Progenitor cell of endocrine pancreas (in vitro differentiated cells): ENCODE measurements around the gene GFER. TPM values are rescaled to one million over a fixed set of nuclear protein-coding genes. Genes with fewer than 3 reads are reported as not detected.
A peak's percentile ranks its signal among the peaks of the same experiment; 100 is the strongest.

Experiments used
- DNase-seq: peaks from one replicate; pipeline ENCODE4 v3.0.0; 2021; ENCODE audit warnings: low spot score; ENCODE audit not compliant: unreplicated experiment
- H3K27ac Mint-ChIP-seq: 2 replicates; pipeline ENCODE4 v1.8.0; 2021; ENCODE audit warnings: mild to moderate bottlenecking, moderate library complexity, mixed read lengths
- H3K27me3 Mint-ChIP-seq: 2 replicates; pipeline ENCODE4 v1.8.0; 2021; ENCODE audit warnings: mixed read lengths
- H3K36me3 Mint-ChIP-seq: 2 replicates; pipeline ENCODE4 v1.8.0; 2022; ENCODE audit warnings: mixed read lengths; ENCODE audit not compliant: insufficient read depth
- H3K4me1 Mint-ChIP-seq: 2 replicates; pipeline ENCODE4 v1.8.0; 2021; ENCODE audit warnings: low read depth, mixed read lengths
- H3K4me3 Mint-ChIP-seq: 2 replicates; pipeline ENCODE4 v1.8.0; 2021; ENCODE audit warnings: low read depth, mild to moderate bottlenecking, moderate library complexity, mixed read lengths
- H3K9me3 Mint-ChIP-seq: 2 replicates; pipeline ENCODE4 v1.8.0; 2021; ENCODE audit warnings: low read depth, mixed read lengths
- total RNA-seq: library from RNA; stranded (reverse); gene quantifications from 2 replicates; pipeline ENCODE4 v1.2.1, GENCODE V29; 2021
- TF ChIP-seq, protein P1 (sequence below): fragments of 200-600 bp; sonication (generic); IDR thresholded peaks from one replicate; pipeline ENCODE4 v1.5.0; 2021; ENCODE audit warnings: antibody characterized with exemption, mild to moderate bottlenecking; ENCODE audit not compliant: unreplicated experiment

The GFER gene
- total RNA-seq, 1 donor from 2014 or later = 32.9 TPM

DNA sequence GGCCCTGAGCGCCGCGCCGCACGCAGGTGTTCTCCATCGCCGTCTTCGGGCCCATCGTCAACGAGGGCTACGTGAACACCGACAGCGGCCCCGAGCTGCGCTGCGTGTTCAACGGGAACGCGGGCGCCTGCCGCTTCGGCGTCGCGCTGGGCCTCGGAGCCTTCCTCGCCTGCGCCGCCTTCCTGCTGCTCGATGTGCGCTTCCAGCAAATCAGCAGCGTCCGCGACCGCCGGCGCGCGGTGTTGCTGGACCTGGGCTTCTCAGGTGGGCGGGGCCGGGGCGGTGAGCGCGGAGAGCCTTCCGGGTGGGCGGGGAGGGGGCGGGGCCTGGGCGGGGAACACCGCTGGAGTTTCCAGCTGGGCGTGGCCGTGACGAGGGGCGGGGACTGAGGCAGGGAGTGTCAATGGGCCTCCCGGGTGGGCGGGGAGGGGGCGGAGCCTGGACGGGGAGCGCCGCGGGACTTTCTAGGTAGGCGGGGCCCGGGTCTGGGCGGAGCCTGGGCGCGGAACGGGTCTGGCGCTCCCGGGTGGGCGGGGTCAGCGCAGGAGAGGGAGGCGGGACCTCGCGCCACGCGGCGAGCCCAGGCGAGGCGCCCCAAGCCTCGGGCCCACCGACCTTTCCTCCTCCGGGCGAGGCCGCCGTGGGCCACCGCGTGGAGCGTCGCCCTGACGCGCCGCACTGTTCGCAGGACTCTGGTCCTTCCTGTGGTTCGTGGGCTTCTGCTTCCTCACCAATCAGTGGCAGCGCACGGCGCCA, 8.1 kb downstream of the GFER start:
- H3K4me3 Mint-ChIP-seq = no peak overlapping the region
- TF ChIP-seq, protein P1, sequence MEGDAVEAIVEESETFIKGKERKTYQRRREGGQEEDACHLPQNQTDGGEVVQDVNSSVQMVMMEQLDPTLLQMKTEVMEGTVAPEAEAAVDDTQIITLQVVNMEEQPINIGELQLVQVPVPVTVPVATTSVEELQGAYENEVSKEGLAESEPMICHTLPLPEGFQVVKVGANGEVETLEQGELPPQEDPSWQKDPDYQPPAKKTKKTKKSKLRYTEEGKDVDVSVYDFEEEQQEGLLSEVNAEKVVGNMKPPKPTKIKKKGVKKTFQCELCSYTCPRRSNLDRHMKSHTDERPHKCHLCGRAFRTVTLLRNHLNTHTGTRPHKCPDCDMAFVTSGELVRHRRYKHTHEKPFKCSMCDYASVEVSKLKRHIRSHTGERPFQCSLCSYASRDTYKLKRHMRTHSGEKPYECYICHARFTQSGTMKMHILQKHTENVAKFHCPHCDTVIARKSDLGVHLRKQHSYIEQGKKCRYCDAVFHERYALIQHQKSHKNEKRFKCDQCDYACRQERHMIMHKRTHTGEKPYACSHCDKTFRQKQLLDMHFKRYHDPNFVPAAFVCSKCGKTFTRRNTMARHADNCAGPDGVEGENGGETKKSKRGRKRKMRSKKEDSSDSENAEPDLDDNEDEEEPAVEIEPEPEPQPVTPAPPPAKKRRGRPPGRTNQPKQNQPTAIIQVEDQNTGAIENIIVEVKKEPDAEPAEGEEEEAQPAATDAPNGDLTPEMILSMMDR = no peak

DNA sequence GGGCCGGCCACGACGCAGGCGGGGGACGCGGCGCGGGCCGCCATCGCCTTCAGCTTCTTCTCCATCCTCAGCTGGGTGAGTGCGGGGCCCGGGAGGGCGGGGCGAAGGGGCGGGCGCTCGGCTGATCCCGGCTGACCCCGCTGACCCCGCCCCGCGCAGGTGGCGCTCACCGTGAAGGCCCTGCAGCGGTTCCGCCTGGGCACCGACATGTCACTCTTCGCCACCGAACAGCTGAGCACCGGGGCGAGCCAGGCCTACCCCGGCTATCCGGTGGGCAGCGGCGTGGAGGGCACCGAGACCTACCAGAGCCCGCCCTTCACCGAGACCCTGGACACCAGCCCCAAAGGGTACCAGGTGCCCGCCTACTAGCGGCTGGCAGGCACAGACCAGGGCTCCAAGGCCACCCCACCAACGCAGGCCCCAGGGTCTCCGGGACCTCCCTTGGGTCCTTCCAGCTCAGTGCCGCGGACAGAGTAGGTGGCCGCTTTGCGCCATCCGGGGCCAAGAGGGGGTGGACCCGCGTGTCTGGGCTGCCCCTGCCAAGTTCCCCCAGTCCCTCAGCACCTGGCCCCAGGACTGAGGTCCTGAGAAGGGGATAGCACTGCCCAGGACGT, 8.8 kb downstream of the GFER start:
- DNase-seq = no peak
- H3K4me1 Mint-ChIP-seq = peaks cover 2% of the 10 kb centered on the region
- H3K9me3 Mint-ChIP-seq = no peaks in the 10 kb centered on the region
- H3K36me3 Mint-ChIP-seq = peaks cover 2% of the 10 kb centered on the region
- no peak overlapping the region for H3K27ac Mint-ChIP-seq
- TF ChIP-seq, protein P1 = no peak
- no peak overlapping the region for H3K4me3 Mint-ChIP-seq
- peaks cover 32% of the 10 kb centered on the region for H3K27me3 Mint-ChIP-seq

More for the DNA sequence above, 8.1 kb downstream of the GFER start:
- peak; percentile 57 for DNase-seq
- Mint-ChIP-seq H3K4me1 (peaks cover 2% of the 10 kb centered on the region), H3K36me3 (no peaks in the 10 kb centered on the region), H3K27ac (no peak overlapping the region), H3K27me3 (peaks cover 32% of the 10 kb centered on the region), H3K9me3 (no peaks in the 10 kb centered on the region)

DNA sequence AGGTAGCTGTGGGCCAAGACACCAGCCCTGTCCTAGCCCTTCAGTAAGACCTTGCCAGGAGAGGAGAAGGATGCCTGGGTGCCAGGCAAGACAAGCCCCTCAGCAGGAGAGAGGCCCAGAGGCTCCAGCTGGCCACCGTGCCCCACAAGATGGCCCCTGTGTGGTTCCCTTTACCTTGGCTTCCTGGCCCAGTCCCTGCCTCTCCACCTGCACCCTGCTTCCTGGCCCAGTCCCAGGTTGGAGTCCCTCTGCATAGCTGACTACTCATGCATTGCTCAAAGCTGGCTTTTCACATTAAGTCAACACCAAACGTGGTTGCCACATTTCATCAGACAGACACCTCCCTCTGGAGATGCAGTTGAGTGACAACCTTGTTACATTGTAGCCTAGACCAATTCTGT, 9.7 kb downstream of the GFER start:
- Mint-ChIP-seq H3K9me3 (no peaks in the 10 kb centered on the region), H3K36me3 (peaks cover 4% of the 10 kb centered on the region), H3K27me3 (peaks cover 26% of the 10 kb centered on the region), H3K4me1 (peaks cover 2% of the 10 kb centered on the region), H3K4me3 (no peak overlapping the region), H3K27ac (no peak overlapping the region)
- TF ChIP-seq, protein P1 = no peak
- no peak for DNase-seq

GRCh38 chr16:1997494-1998359, 13.7 kb downstream of the GFER start:
- no peak overlapping the region for H3K27ac Mint-ChIP-seq
- peaks cover 8% of the 10 kb centered on the region for H3K27me3 Mint-ChIP-seq

More at GRCh38 chr16:1997494-1998359, 13.7 kb downstream of the GFER start:
- Mint-ChIP-seq H3K9me3 (no peaks in the 10 kb centered on the region), H3K4me1 (no peaks in the 10 kb centered on the region), H3K4me3 (no peak overlapping the region), H3K36me3 (peaks cover 6% of the 10 kb centered on the region)
- DNase-seq = no peak
- TF ChIP-seq, protein P1 = no peak
